Adrenal gland (tissue), 12 donors: ENCODE results near the gene FGD4. TPM values are rescaled to one million over a fixed set of nuclear protein-coding genes. Genes with fewer than 3 reads are reported as not detected.

Source experiments
- DNase-seq, 7 donors: peaks; one replicate each; pipeline ENCODE4 v3.0.0-alpha.2; 2019 to 2020
- H3K27ac ChIP-seq, 5 donors: fragments of 200-600 bp; sonication (generic) in 4 of 5; 1 replicate in 3 of 5; 2 replicates in 2 of 5; pipeline versions ENCODE4 v1.5.1 to v1.8.0; 2016 to 2020; ENCODE audit warnings: mild to moderate bottlenecking in 1 of 5
- H3K27me3 ChIP-seq: fragments of 200-600 bp; 2 replicates; pipeline ENCODE4 v1.8.0; 2021
- H3K36me3 ChIP-seq, 2 donors: fragments of 200-600 bp; replicated peaks in 1 of 2; 1 replicate in 1 of 2; 2 replicates in 1 of 2; pipeline versions ENCODE4 v1.5.1 to v1.8.0; 2018 to 2022
- H3K4me1 ChIP-seq, 2 donors: fragments of 200-600 bp; replicated peaks in 1 of 2; 1 replicate in 1 of 2; 2 replicates in 1 of 2; pipeline versions ENCODE4 v1.5.1 to v1.8.0; 2018 to 2021
- H3K4me3 ChIP-seq, 4 donors: fragments of 200-600 bp; sonication (generic) in 3 of 4; one replicate each; pipeline ENCODE4 v1.5.1; 2016 to 2018
- H3K9me3 ChIP-seq, 3 donors: fragments of 200-600 bp; sonication (generic) in 1 of 3; replicated peaks in 1 of 3; 1 replicate in 2 of 3; 2 replicates in 1 of 3; pipeline versions ENCODE4 v1.5.1 to v1.8.0; 2016 to 2021
- CTCF ChIP-seq, 6 experiments: fragments of 450-650 bp in 4 of 6; fragments of 200-600 bp in 2 of 6; sonication (generic) in 1 of 6; IDR thresholded peaks; 1 replicate in 5 of 6; 2 replicates in 1 of 6; pipeline versions ENCODE4 v1.5.1 to v1.8.0; 2016 to 2021; ENCODE audit warnings: antibody characterized with exemption in 6 of 6, mild to moderate bottlenecking in 2 of 6, moderate library complexity in 1 of 6
- POLR2A ChIP-seq, 2 donors: fragments of 450-650 bp; IDR thresholded peaks; one replicate each; pipeline ENCODE4 v1.6.1; 2017; ENCODE audit warnings: antibody characterized with exemption in 2 of 2, mild to moderate bottlenecking in 2 of 2, moderate library complexity in 1 of 2
- WGBS, 4 donors: extraction: QIAGEN DNeasy Blood & Tissue Kit in 2 of 4; methylation state at CpG; one replicate each; pipeline versions ENCODE4 v1.1.5 to v1.1.7; 2013 to 2017; 5-methylcytosine and 5-hydroxymethylcytosine counted together
- intact Hi-C, 2 donors: fragments of 100-400 bp; cut with DNase I; formaldehyde crosslinking; loops; one replicate each; pipeline versions ENCODE4 v1.14.1 to v1.15.0; 2022 to 2023
- polyA plus RNA-seq, 3 donors: library from polyadenylated mRNA; stranded (reverse); fragments of 200-250 nt in 2 of 3; fragments of 350-450 nt in 1 of 3; fragmentation: Illumina TruSeq in 1 of 3; extraction: RNeasy Lipid Tissue Mini Kit (QIAGEN cat#74804) in 1 of 3; gene quantifications; one replicate each; pipeline ENCODE4 v1.2.3, GENCODE V29; 2013 to 2014
- total RNA-seq, 9 donors: library from RNA; depleted of rRNA in 4 of 9; stranded (reverse); fragments of >200 nt in 4 of 9; fragments of 120-200 nt in 1 of 9; fragmentation: NEBNext Ultra II Directional in 1 of 9; extraction: Animal tissue kit (Norgen Biotek cat#: 25700) in 1 of 9; gene quantifications; one replicate each; pipeline versions ENCODE4 v1.1.0 to v1.2.4, GENCODE V29; 2013 to 2023
- donor health status: healthy with polysubstance abuse.
- donor health status: Bipolar disorder and iron deficiency.
- donor health status: DM: yes; HTN: yes; CAD: no.
- donor health status: DM: no; HTN: no; CAD: no.
- donor health status: DM: no; HTN: no; CAD: no.
- donor health status: DM: yes; HTN: yes; CAD: no.

FGD4 gene
- total and polyA plus RNA-seq, 12 donors, result 1.7 to 38.5 (median 16.6) TPM

DNA sequence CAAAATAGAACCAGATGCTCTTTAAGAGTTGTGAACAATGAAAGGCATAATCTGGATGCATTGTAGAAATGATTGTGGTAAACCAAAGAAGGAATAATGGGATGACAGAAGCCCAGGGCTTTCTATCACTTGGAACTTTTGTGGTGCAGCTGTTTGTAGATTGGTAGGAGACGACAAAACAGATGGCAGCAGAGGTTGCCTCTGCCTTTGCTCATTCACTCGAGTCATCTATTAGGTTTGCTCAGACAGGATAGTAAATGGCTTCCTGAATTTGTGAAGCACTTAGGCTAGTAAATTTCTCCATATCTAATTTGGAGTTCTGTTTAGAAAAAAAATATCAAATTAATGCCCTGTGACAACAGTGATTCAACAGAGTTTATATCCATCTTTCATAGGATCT lies 78.4 kb downstream of the FGD4 start:
- peaks cover 0 to 5% of the 10 kb centered on the region in 2 donors for H3K4me1 ChIP-seq
- H3K4me3 ChIP-seq, result no peak overlapping the region
- H3K27ac ChIP-seq, result no peak overlapping the region
- WGBS, 4 donors, result 66 to 84% (median 80%) methylated on average over 2 of the region's 2 CpGs
- no peaks in the 10 kb centered on the region for H3K9me3 ChIP-seq
- intact Hi-C loops, result no loop called here
- no peaks in the 10 kb centered on the region for H3K36me3 ChIP-seq
- H3K27me3 ChIP-seq, result no peaks in the 10 kb centered on the region
- TF ChIP-seq CTCF (IDR thresholded peaks at IDR 0.05) (no peak), POLR2A (IDR thresholded peaks at IDR 0.05) (no peak)
- no peak for DNase-seq

GRCh38 chr12:32478166-32478565 lies 78.8 kb downstream of the FGD4 start:
- DNase-seq, result no peak
- Histone ChIP-seq H3K9me3 (no peaks in the 10 kb centered on the region), H3K4me1 (peaks cover 0 to 9% of the 10 kb centered on the region in 2 donors), H3K27ac (no peak overlapping the region), H3K27me3 (no peaks in the 10 kb centered on the region), H3K4me3 (no peak overlapping the region), H3K36me3 (no peaks in the 10 kb centered on the region)
- WGBS, 4 donors, result 89 to 96% (median 93%) methylated on average over 7 of the region's 7 CpGs
- TF ChIP-seq POLR2A (IDR thresholded peaks at IDR 0.05), result no peak
- no peak for TF ChIP-seq CTCF (IDR thresholded peaks at IDR 0.05)
- intact Hi-C loops, result no loop called here

GRCh38 chr12:32478858-32479725 lies 79.7 kb downstream of the FGD4 start:
- WGBS, 4 donors, result 82 to 89% (median 85%) methylated on average over 5 of the region's 5 CpGs
- no peaks in the 10 kb centered on the region for H3K9me3 ChIP-seq
- no peak overlapping the region for H3K27ac ChIP-seq
- H3K4me1 ChIP-seq, result peaks cover 4 to 19% of the 10 kb centered on the region in 2 donors
- no peaks in the 10 kb centered on the region for H3K36me3 ChIP-seq
- intact Hi-C loops, result no loop called here
- no peaks in the 10 kb centered on the region for H3K27me3 ChIP-seq
- no peak for TF ChIP-seq CTCF (IDR thresholded peaks at IDR 0.05)
- no peak for TF ChIP-seq POLR2A (IDR thresholded peaks at IDR 0.05)
- H3K4me3 ChIP-seq, result no peak overlapping the region
- no peak for DNase-seq

- 37 to 58% (median 45%) methylated on average over 3 of the region's 3 CpGs for WGBS, 4 donors
- Histone ChIP-seq H3K4me3 (peak overlapping the region in 1 of 4 donors; percentile 4), H3K4me1 (peaks cover 4 to 19% of the 10 kb centered on the region in 2 donors), H3K27me3 (no peaks in the 10 kb centered on the region), H3K27ac (peak overlapping the region in 2 of 5 donors; percentile 54 to 77), H3K36me3 (no peaks in the 10 kb centered on the region), H3K9me3 (no peaks in the 10 kb centered on the region)
- DNase-seq, result no peak
- TF ChIP-seq POLR2A (IDR thresholded peaks at IDR 0.05) (no peak), CTCF (IDR thresholded peaks at IDR 0.05) (no peak)
- intact Hi-C loops, result no loop called here
These were observed 82.9 kb downstream of the FGD4 start for GRCh38 chr12:32482226-32482625.
